ENCODE results near the gene EMP2.

- TF ChIP-seq, protein P1, sequence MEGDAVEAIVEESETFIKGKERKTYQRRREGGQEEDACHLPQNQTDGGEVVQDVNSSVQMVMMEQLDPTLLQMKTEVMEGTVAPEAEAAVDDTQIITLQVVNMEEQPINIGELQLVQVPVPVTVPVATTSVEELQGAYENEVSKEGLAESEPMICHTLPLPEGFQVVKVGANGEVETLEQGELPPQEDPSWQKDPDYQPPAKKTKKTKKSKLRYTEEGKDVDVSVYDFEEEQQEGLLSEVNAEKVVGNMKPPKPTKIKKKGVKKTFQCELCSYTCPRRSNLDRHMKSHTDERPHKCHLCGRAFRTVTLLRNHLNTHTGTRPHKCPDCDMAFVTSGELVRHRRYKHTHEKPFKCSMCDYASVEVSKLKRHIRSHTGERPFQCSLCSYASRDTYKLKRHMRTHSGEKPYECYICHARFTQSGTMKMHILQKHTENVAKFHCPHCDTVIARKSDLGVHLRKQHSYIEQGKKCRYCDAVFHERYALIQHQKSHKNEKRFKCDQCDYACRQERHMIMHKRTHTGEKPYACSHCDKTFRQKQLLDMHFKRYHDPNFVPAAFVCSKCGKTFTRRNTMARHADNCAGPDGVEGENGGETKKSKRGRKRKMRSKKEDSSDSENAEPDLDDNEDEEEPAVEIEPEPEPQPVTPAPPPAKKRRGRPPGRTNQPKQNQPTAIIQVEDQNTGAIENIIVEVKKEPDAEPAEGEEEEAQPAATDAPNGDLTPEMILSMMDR (IDR thresholded peaks at IDR 0.05): no peak
- TF ChIP-seq POLR2A (IDR thresholded peaks at IDR 0.05): no peak
These were observed 22.1 kb downstream of the EMP2 start for GRCh38 chr16:10558305-10558704.
